Liver (tissue), 3 donors: ENCODE results near the gene CHKA.

Experiments
- CTCF ChIP-seq: fragments of 150-350 bp; IDR thresholded peaks from 2 replicates; pipeline ENCODE4 v1.5.1; 2017; ENCODE audit warnings: improper control_type of control experiment, low read depth, low read length; ENCODE audit not compliant: missing input control
- EGR1 ChIP-seq, 2 donors: IDR thresholded peaks; 2 replicates each; pipeline ENCODE4 v1.6.1; 2016 to 2018; ENCODE audit warnings: antibody characterized with exemption in 2 of 2, low read depth in 2 of 2
- GABPA ChIP-seq, 2 donors: IDR thresholded peaks in 1 of 2; conservative IDR thresholded peaks in 1 of 2; 2 replicates each; pipeline ENCODE4 v1.6.1; 2016; ENCODE audit warnings: antibody characterized with exemption in 2 of 2, mild to moderate bottlenecking in 1 of 2, moderate library complexity in 1 of 2
- HNF4A ChIP-seq, 2 donors: conservative IDR thresholded peaks; 2 replicates each; pipeline ENCODE4 v1.6.1; 2016; ENCODE audit warnings: antibody characterized with exemption in 2 of 2, mild to moderate bottlenecking in 2 of 2
- JUND ChIP-seq, 2 donors: IDR thresholded peaks; 2 replicates each; pipeline ENCODE4 v1.6.1; 2016; ENCODE audit warnings: antibody characterized with exemption in 2 of 2
- REST ChIP-seq: IDR thresholded peaks from 2 replicates; pipeline ENCODE4 v1.6.1; 2016; ENCODE audit warnings: antibody characterized with exemption, mild to moderate bottlenecking
- SP1 ChIP-seq: IDR thresholded peaks from 2 replicates; pipeline ENCODE4 v1.6.1; 2018; ENCODE audit warnings: antibody characterized with exemption, mild to moderate bottlenecking
- ZBTB33 ChIP-seq: IDR thresholded peaks from 2 replicates; pipeline ENCODE4 v1.6.1; 2016; ENCODE audit warnings: antibody characterized with exemption
- donor health status: healthy.
- donor health status: healthy.

- TF ChIP-seq CTCF: no peak
- TF ChIP-seq JUND (IDR thresholded peaks at IDR 0.05): no peak
- TF ChIP-seq REST: no peak
- no peak for TF ChIP-seq HNF4A (conservative IDR thresholded peaks at IDR 0.05)
- no peak for TF ChIP-seq SP1
- TF ChIP-seq GABPA (IDR thresholded peaks at IDR 0.05 in 1 of 2, conservative IDR thresholded peaks at IDR 0.05 in 1 of 2): no peak
- TF ChIP-seq EGR1 (IDR thresholded peaks at IDR 0.05; ENCODE audit: low read depth in 2 of 2): no peak
- TF ChIP-seq ZBTB33: no peak
Measured at GRCh38 chr11:68009391-68010089, 111.6 kb downstream of the CHKA start.
